GM19238 (cell line): ENCODE data around the gene ARID1B.

Source experiments
- DNase-seq: peaks from one replicate; pipeline ENCODE4 v3.0.0; 2011; ENCODE audit warnings: low spot score; ENCODE audit not compliant: insufficient read length

ARID1B gene

DNA sequence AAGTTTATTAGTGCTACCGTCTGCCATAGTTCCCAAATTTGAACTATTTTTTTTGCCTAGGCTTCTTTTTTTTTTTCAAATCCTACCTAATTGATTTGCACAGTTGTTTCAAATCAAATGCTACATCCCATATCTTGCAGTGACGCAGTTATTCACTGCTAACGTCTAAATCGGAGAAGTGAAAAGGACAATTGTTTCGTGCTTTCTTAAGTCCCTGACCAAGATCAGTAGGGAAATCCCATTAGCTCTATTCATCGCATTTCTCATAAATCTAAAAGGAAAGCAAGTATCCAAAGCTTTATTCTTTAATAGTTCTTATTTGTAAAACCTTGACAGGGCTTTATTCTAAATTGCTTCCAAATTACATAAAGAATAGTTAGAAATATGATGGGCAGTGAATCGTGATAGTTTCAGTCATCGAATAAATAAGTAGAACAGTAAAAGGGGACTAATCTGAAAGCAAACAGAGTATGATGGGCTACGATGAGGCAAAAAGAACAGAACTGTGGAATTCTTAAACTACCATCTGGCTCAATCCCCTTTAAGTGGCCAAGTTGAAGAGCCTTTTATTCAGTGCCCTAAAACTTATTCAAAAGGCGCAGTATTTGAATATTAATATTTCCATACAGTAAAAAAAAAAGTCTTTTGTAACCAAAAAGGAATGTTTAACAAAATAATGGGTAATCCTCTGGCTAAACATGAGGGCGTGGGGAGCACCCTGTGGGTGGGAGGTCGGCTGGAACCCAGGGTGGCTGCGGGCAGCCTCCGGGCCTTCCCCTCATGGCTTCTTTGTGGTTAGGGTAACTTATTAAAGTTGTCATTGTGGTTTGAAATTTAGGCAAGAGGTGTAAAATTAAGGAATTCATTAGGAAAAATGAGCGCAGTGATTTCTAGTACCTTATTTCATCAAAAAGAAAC, 3.0 kb upstream of the ARID1B start:
- no peak for DNase-seq

DNA sequence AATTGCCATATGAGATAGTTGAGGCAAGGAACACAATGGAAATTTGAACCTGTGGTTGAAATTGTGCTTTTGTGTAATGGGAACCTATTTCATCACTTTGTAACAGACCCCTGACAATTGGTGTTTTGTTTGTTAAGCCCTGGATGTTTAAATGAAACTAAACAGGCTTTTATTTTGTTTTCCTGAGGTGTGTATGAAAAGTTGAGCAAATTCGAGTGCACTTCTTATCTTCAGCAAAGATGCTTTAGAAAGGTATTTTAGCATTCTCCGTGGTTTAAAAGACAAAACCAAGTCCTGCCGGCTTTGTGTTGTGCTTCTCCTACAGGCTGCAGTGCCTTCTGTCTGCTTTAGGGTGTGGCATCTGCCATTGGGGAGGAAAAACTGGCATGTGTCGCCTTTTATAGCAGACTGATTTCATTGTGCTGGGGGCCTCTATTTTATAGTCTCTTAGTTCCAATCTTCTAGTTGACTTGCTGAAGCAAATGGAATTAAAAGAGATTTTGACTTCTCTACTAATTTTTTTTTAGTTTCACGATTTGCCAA, 2.2 kb upstream of the ARID1B start:
- DNase-seq, result no peak

DNA sequence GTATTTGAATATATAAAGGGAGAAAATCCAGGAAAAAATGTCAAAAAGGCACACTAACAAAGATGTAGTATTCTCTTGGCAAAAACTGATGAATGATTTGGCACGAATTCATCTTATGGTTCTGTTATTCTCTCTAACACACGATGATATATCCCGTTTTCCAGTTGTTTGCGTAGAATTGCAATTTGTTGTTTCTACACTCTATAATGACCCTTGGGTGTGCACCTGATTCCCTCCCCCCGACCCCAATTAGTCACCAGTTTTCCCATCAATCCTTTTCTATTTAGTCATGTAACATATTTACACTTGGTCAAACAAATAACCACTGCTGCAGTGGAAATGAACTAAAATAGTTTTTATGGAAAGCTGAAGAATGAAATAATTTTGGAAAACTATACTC, 1.5 kb upstream of the ARID1B start:
- DNase-seq, result no peak

DNA sequence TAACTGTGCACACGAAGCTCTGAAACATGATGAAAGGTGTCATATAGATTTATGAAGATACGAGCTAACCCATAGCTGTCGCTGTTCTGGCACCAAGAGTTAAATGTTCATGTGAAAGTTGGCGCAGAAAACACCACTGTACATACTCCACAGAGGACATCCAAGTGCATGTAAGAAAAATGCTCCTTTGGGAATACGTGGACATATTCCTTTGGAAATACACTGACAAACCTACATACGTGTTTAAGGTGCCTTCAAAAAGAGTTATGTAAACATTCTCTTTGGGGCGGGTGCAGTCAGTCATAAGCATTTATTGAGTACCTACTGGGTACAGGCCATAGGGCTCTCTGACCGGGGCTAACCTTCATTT, 723 bp upstream of the ARID1B start:
- no peak for DNase-seq

DNA sequence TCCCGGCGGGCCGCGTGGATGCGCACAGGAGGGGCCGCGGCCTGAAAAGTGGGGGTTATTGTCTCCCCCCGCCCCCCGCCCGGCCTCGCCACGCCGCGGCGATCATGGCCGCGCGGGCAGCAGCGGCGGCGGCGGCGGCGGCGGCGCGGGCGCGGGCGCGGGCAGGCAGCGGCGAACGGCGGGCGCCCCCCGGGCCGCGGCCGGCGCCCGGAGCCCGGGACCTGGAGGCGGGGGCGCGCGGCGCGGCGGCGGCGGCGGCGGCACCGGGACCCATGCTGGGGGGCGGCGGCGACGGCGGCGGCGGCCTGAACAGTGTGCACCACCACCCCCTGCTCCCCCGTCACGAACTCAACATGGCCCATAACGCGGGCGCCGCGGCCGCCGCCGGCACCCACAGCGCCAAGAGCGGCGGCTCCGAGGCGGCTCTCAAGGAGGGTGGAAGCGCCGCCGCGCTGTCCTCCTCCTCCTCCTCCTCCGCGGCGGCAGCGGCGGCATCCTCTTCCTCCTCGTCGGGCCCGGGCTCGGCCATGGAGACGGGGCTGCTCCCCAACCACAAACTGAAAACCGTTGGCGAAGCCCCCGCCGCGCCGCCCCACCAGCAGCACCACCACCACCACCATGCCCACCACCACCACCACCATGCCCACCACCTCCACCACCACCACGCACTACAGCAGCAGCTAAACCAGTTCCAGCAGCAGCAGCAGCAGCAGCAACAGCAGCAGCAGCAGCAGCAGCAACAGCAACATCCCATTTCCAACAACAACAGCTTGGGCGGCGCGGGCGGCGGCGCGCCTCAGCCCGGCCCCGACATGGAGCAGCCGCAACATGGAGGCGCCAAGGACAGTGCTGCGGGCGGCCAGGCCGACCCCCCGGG, 637 bp downstream of the ARID1B start:
- DNase-seq, result peak; percentile 52

DNA sequence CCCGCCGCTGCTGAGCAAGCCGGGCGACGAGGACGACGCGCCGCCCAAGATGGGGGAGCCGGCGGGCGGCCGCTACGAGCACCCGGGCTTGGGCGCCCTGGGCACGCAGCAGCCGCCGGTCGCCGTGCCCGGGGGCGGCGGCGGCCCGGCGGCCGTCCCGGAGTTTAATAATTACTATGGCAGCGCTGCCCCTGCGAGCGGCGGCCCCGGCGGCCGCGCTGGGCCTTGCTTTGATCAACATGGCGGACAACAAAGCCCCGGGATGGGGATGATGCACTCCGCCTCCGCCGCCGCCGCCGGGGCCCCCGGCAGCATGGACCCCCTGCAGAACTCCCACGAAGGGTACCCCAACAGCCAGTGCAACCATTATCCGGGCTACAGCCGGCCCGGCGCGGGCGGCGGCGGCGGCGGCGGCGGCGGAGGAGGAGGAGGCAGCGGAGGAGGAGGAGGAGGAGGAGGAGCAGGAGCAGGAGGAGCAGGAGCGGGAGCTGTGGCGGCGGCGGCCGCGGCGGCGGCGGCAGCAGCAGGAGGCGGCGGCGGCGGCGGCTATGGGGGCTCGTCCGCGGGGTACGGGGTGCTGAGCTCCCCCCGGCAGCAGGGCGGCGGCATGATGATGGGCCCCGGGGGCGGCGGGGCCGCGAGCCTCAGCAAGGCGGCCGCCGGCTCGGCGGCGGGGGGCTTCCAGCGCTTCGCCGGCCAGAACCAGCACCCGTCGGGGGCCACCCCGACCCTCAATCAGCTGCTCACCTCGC, 1.5 kb downstream of the ARID1B start:
- peak; percentile 20 for DNase-seq

DNA sequence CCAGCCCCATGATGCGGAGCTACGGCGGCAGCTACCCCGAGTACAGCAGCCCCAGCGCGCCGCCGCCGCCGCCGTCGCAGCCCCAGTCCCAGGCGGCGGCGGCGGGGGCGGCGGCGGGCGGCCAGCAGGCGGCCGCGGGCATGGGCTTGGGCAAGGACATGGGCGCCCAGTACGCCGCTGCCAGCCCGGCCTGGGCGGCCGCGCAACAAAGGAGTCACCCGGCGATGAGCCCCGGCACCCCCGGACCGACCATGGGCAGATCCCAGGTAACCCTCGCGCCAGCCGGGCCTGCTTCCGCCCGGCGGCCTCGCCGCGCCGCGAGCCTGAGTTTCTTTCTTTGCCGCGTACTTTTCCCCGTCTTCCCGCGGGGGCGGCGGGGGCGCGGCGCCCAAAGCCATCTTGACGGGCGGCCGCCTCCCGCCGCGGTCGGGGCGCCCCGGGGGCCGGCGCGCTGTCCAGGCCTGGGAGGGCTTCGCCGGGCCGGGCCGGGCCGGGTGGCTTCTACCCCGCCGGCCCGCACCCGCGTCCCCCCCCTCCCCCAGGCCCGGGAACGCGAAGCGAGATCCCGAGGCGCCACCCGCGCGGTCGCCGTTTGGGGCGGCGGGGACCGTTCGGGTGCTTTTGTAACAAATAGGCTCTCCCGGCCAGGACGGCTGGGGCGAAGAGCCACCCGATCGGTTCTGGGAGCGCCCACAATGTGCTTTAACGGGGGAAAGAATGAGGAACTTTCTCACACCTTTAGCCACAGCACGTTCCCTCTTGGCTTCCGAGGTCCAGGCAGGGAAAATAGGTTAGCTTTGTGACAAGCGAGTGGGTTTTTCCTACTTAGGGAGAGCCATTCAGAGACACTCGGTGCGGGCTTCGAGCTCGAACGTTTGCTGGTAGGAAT, 2.3 kb downstream of the ARID1B start:
- DNase-seq, result peak; percentile 40

DNA sequence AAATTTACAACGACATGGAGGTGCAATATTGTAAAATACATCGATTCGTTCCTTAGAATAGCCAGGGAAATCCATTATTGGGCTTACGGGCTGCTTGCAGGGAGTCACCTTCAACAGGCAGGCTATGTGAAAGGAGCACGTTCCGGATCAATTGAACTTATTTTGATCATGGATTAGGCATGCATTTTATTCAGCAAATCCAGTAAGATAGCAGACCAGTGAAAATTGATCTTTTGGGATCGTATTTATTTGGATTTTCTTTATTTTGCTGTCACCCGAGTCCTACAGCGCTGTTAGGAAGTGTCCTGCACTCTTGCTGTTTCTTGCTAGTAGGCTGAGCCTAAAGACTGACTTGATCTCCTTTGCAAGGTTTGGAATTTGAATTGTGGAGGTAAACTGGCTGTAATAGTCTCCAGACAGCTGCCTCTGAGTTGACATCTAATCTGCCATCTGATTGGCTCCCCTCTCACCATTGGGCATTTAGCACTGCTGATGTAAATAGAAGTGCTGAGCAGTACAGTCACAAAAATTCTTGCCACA, 3.0 kb downstream of the ARID1B start:
- DNase-seq, result peak; percentile 35

DNA sequence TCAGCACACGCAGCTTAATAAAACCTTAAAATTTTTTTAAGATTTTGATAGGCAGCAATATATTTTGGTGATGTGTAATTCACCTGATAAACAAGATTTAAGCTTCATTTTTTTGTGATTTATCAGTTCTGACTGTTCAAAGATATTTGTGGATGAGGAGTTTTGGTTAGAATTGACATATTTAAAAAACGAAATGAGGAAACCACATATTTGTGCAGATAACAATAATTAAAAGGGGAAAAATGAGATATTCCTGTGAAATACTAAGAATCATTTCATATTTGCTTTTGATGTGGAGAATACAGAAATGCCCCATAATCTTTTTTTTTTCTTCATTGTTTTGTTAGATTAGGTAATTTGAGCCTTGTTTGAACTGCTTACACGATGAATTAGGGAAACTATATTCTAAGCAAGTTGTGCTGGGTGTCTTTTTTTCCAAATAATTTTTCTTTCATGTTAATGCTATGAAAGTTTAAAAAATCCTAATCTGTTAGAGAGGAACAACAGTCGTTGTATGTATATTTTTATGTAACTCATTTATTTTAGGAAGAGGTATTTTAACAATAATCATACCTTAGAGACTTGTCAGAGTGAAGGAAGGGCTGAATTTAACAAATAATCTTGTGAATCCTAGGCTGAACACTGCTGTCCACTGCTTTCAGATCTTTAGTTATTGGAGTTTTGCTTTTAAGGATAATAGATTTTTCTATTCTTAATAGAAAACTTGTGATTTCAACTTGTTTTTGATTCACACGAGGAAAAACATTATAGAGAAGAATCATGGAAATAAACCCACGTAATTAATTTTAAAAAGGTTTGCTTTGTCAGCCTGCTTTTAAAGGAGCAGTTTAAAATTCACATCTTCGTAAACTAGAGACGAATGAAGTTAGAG, 4.0 kb downstream of the ARID1B start:
- no peak for DNase-seq

DNA sequence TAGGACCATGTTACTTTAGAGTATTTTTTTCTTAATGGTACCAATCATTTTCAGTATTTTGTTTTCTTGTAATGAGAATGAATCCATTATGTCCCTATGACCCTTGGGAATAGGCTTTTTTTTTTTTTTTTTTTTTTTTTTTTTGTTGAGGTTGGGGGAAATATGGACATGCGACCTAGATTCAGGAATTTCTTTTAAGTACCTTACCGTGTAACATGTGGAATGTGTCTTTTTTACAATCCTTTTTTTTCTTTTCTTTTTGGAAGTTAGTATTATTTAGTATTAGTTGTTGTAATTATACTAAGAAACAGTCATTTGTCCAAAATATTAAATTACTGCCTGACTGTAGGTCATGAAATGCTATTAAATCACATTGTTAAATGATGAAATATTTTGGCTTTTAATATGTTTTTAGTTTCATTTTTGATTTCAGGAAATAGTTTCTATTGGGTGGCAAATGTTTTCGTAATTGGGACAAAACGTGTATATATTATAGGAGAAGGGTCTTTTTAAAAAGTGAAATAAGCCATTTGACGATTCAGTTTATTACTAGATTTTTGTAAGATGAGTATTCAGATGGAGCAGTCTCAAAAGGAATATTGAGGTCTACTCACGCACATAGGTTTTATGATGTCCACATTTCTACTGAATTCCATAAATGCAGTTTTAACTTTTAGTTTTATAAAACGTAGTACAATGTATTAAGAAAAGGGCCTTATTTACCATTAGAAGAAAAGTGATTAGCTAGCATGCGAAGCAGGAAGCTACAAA, 4.9 kb downstream of the ARID1B start:
- no peak for DNase-seq

DNA sequence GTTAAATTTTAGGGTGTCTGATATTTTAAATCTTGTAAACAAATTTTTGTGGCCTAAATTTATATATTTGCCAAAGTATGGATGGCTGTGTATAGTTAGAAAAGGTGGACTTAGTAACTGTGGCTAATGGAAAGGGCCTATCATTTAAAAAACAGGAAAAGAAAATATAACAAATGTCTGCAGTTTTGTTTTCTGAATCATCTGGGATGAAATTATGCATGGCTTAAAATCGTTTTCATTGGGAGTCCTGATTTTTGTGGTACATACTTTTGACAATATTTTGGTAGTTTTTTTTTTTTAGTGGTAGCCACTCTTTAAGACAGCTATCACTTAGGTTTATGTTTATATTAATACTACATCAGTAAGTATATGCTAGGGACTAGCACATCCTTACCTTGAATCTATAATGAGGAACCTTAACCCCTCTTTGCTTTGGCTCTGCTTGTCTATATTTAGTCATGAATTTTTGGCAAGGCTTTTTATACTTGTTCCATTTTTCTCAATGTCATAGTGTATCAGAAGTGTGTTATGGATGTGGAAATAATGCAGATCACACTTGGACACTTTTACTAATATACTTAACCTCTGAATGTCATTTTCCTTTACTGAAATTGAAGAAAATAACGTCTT, 5.6 kb downstream of the ARID1B start:
- no peak for DNase-seq

DNA sequence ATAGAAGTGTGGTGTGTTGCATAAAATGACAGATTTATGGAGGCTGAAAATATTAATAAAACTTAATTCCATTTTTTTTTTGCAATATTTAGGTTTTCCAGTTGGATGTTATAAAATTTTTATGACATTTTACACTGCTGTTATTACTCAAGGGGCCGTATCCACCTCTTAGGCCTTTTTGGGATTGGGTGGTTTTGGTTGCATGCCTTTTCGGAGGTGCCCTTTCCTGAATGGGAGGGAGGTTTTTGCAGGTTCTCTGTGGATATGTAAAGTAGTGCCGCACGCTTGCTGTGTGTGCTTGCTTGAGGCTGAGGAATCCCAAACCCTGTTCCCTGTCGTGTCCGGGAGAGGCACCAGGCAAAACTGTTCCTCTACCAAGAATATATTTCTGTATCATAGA, 6.8 kb downstream of the ARID1B start:
- no peak for DNase-seq

DNA sequence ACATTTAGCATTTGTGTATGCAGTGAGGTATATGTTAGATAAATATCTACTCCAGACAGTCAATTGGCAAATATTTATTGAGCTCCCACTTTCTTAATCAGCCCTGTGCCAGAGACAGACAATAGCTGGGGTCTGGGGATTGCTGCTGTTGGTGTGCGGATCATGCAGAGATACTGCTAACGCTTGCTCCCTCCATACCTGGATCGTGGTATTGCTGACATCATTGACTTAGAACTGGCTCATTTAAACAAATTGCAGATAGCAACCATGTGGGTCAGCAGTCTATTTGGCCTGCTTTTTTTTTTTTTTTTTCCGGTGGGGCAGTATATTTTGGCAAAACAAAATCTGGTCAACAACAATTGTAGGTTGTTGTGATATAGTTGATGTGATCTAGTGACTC, 9.5 kb downstream of the ARID1B start:
- no peak for DNase-seq

DNA sequence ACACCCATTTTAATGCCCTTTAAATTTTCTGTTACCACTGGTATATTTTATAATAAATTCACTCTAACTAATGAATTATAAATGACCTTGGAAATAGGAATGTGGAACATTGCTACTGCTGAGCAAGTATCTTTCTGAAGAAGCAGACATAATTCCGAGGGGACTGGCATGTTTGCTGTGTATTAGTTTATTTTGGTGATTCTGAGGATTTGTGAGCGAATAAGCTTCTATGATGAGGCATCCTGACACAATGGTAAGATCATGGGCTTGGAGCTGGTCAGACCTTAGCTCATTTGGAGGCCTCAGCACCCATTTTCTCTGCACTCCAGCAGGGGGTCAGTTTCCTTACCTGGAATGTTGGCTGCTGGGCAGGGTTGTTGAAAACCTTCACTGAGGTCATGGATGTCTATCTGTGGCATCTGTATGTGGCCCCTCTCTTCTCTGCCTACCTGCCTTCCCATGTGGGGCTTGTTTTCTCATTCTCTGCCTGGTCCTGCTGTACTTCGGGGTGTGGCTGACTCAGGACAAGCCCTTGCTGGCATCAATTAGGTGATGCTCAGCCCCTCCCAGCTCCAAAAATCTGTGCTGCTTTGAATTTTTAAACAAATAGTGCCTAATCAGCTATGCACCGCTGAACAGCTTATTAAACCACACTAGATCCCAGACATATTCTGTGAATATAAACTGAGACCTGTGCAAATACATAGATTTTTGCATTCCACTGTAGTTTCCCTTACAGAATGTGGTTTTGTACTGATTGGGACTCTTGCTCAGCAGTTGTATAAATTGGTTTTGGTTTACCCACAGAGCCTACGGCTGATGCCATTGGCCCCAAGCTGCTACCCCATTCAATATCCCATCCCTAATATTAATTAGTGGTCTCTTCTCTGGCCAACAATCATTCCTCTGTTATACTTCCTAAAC, 10.7 kb downstream of the ARID1B start:
- DNase-seq, result no peak

DNA sequence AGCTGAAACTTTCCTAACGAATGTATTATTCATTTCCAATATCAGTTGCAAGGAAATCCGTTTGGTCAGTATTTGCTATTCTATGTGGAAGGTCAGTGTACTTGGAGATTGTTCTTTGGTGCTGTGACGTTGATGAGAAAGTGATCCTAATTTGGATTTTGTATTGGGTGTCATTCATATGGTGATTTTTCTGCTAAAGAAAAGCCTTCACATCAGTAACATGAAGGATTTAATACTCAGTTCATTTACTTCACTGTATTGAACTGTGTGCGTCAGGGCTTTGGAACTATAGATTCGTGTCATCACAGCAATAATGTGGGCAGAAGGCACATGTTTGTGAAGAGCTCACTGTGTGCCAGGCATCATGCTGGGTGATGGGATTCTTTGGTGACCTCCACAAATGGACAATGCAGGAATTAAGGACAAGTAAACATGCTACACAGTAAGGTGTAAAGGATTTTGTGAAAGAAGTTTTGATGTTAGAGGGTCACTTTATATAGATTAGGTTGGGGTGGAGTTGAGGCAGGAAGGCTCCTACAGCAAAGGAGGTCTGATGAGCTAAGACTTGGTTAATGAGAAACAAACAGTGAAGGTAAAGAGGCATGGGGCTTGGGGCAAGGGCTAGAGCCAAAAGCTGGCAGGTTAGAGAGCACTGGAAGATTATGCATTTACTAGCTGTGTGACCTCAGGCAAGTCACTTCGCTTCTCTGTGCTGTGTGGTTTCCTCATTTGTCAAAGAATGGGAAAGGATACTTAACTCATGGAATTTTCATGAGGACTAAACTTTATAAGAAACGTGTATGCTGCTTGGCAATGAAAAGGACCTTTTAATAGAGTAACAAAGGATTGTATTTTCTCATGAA, 12.1 kb downstream of the ARID1B start:
- DNase-seq, result no peak
